Esophagus muscularis mucosa (tissue), 4 donors: ENCODE data around the gene MIR17HG. TPM values are rescaled to one million over a fixed set of nuclear protein-coding genes. Genes with fewer than 3 reads are reported as not detected.
"Not testable (repeated sequence)": the region's sequence is repeated elsewhere in the genome, so short reads cannot be mapped to it uniquely, and the experiment has no call there.

Experiments used
- DNase-seq: peaks from one replicate; pipeline ENCODE4 v3.0.0-alpha.2; 2017; ENCODE audit errors: extremely low spot score
- H3K27ac ChIP-seq, 4 donors: fragments of 200-600 bp; sonication (generic); replicated peaks in 1 of 4; 1 replicate in 3 of 4; 2 replicates in 1 of 4; pipeline ENCODE4 v1.5.1; 2016 to 2019; ENCODE audit warnings: mild to moderate bottlenecking in 1 of 4
- H3K27me3 ChIP-seq, 4 donors: fragments of 200-600 bp; sonication (generic); one replicate each; pipeline versions ENCODE4 v1.5.1 to v1.6.0; 2016 to 2019
- H3K36me3 ChIP-seq, 4 donors: fragments of 200-600 bp; sonication (generic); one replicate each; pipeline ENCODE4 v1.5.1; 2016 to 2019
- H3K4me1 ChIP-seq, 4 donors: fragments of 200-600 bp; sonication (generic); one replicate each; pipeline ENCODE4 v1.5.1; 2016 to 2019
- H3K4me3 ChIP-seq, 4 donors: fragments of 200-600 bp; sonication (generic); 1 replicate in 2 of 4; 2 replicates in 2 of 4; pipeline ENCODE4 v1.5.1; 2016 to 2019; ENCODE audit warnings: mild to moderate bottlenecking in 4 of 4, moderate library complexity in 1 of 4
- H3K9me3 ChIP-seq, 4 donors: fragments of 200-600 bp; sonication (generic); 1 replicate in 3 of 4; 2 replicates in 1 of 4; pipeline ENCODE4 v1.5.1; 2016 to 2019
- EP300 ChIP-seq: sonication (generic); formaldehyde crosslinking; IDR thresholded peaks from one replicate; pipeline ENCODE4 v1.6.1; 2017; ENCODE audit warnings: antibody characterized with exemption
- POLR2A ChIP-seq: fragments of 450-650 bp; IDR thresholded peaks from one replicate; pipeline ENCODE4 v1.6.1; 2017; ENCODE audit warnings: antibody characterized with exemption, moderate library complexity, mild to moderate bottlenecking, low read depth
- POLR2AphosphoS5 ChIP-seq, 2 donors: sonication (generic); formaldehyde crosslinking; IDR thresholded peaks; one replicate each; pipeline ENCODE4 v1.6.1; 2017; ENCODE audit warnings: antibody characterized with exemption in 2 of 2
- WGBS: methylation state at CpG from one replicate; pipeline ENCODE4 v1.1.5; 2018; 5-methylcytosine and 5-hydroxymethylcytosine counted together
- intact Hi-C: fragments of 100-400 bp; cut with DNase I; formaldehyde crosslinking; loops from one replicate; pipeline ENCODE4 v1.15.1; 2023
- total RNA-seq, 4 donors: library from RNA; depleted of rRNA; stranded (reverse); fragments of >200 nt; gene quantifications; one replicate each; pipeline versions ENCODE4 v1.1.0 to v1.2.1, GENCODE V29; 2016
- TF ChIP-seq, protein P1 (sequence below), 3 experiments: fragments of 200-600 bp in 2 of 3; fragments of 450-650 bp in 1 of 3; sonication (generic) in 2 of 3; IDR thresholded peaks; one replicate each; pipeline ENCODE4 v1.5.1; 2017 to 2019; ENCODE audit warnings: antibody characterized with exemption in 3 of 3, mild to moderate bottlenecking in 2 of 3, moderate library complexity in 1 of 3

The MIR17HG gene
- total RNA-seq, 4 donors from 2014 or later: 0.45 to 6.6 (median 1.9) TPM

- peaks cover 0 to 46% (median 21%) of the 10 kb centered on the region in 4 donors for H3K36me3 ChIP-seq
- H3K9me3 ChIP-seq: no peaks in the 10 kb centered on the region
- no peak overlapping the region for H3K27ac ChIP-seq
- 75% methylated on average over 5 of the region's 5 CpGs for WGBS
- H3K4me3 ChIP-seq: no peak overlapping the region
- H3K27me3 ChIP-seq: peaks cover 0 to 3% (median 0%) of the 10 kb centered on the region in 4 donors
- intact Hi-C loops: loop anchor here (5.0 kb wide), 1 partner anchor 38 kb away; no protein-coding TSS in a partner anchor
- DNase-seq: no peak
- TF ChIP-seq, protein P1, sequence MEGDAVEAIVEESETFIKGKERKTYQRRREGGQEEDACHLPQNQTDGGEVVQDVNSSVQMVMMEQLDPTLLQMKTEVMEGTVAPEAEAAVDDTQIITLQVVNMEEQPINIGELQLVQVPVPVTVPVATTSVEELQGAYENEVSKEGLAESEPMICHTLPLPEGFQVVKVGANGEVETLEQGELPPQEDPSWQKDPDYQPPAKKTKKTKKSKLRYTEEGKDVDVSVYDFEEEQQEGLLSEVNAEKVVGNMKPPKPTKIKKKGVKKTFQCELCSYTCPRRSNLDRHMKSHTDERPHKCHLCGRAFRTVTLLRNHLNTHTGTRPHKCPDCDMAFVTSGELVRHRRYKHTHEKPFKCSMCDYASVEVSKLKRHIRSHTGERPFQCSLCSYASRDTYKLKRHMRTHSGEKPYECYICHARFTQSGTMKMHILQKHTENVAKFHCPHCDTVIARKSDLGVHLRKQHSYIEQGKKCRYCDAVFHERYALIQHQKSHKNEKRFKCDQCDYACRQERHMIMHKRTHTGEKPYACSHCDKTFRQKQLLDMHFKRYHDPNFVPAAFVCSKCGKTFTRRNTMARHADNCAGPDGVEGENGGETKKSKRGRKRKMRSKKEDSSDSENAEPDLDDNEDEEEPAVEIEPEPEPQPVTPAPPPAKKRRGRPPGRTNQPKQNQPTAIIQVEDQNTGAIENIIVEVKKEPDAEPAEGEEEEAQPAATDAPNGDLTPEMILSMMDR (IDR thresholded peaks at IDR 0.05): no peak
- TF ChIP-seq EP300 (no peak), POLR2A (no peak), POLR2AphosphoS5 (IDR thresholded peaks at IDR 0.05) (no peak)
- peaks cover 22 to 41% (median 35%) of the 10 kb centered on the region in 4 donors for H3K4me1 ChIP-seq
These were observed 2.8 kb downstream of the MIR17HG start for GRCh38 chr13:91349992-91350911.

GRCh38 chr13:91351123-91351522 is 3.6 kb downstream of the MIR17HG start:
- H3K36me3 ChIP-seq: peaks cover 0 to 54% (median 26%) of the 10 kb centered on the region in 4 donors
- no peaks in the 10 kb centered on the region for H3K9me3 ChIP-seq
- H3K4me1 ChIP-seq: peaks cover 22 to 41% (median 35%) of the 10 kb centered on the region in 4 donors
- H3K27ac ChIP-seq: no peak overlapping the region
- no peaks in the 10 kb centered on the region for H3K27me3 ChIP-seq
- DNase-seq: no peak
- intact Hi-C loops: no loop called here
- WGBS: 90% methylated on average over 5 of the region's 5 CpGs
- no peak for TF ChIP-seq POLR2AphosphoS5 (IDR thresholded peaks at IDR 0.05)
- TF ChIP-seq POLR2A: no peak
- TF ChIP-seq, protein P1 (IDR thresholded peaks at IDR 0.05): no peak
- no peak for TF ChIP-seq EP300
- H3K4me3 ChIP-seq: no peak overlapping the region

GRCh38 chr13:91351980-91352379 is 4.5 kb downstream of the MIR17HG start:
- H3K4me1 ChIP-seq: peaks cover 19 to 36% (median 31%) of the 10 kb centered on the region in 4 donors
- H3K36me3 ChIP-seq: peaks cover 0 to 62% (median 32%) of the 10 kb centered on the region in 4 donors
- intact Hi-C loops: no loop called here
- H3K4me3 ChIP-seq: no peak overlapping the region
- no peaks in the 10 kb centered on the region for H3K27me3 ChIP-seq
- no peaks in the 10 kb centered on the region for H3K9me3 ChIP-seq
- TF ChIP-seq POLR2AphosphoS5 (IDR thresholded peaks at IDR 0.05): no peak
- no peak for TF ChIP-seq EP300
- TF ChIP-seq, protein P1 (IDR thresholded peaks at IDR 0.05): no peak
- 78% methylated on average over 2 of the region's 2 CpGs for WGBS
- no peak overlapping the region for H3K27ac ChIP-seq
- no peak for DNase-seq

- H3K27me3 ChIP-seq, H3K27ac ChIP-seq, H3K4me3 ChIP-seq, DNase-seq, H3K9me3 ChIP-seq, intact Hi-C loops: not testable (repeated sequence)
- WGBS: 82% methylated on average over 7 of the region's 7 CpGs
- H3K4me1 ChIP-seq: peaks cover 16 to 34% (median 29%) of the 10 kb centered on the region in 4 donors
- H3K36me3 ChIP-seq: peaks cover 0 to 65% (median 34%) of the 10 kb centered on the region in 4 donors
These were observed 5.4 kb downstream of the MIR17HG start for GRCh38 chr13:91352891-91353290.

DNA sequence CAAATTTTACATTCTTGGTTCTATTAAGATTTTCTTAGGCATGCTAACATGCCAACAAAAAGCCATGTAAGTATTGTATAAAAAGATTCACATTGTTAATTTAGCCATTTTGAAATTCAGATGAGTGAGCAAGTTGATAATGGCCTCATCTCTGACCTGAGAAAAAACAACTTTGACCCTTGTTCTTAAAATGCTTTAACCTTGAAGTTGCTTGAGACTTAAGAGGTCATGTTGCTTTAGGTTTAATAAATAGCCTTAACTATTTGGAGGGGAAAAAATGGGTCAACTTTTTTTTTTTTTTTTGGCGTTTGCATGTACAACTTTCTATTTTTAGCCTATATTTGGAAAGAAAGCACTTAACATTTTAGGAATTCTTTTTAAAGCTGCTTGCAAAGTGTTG is 6.0 kb downstream of the MIR17HG start:
- intact Hi-C loops: no loop called here
- peaks cover 0 to 65% (median 34%) of the 10 kb centered on the region in 4 donors for H3K36me3 ChIP-seq
- TF ChIP-seq POLR2A (no peak), POLR2AphosphoS5 (IDR thresholded peaks at IDR 0.05) (no peak), EP300 (no peak)
- TF ChIP-seq, protein P1 (IDR thresholded peaks at IDR 0.05): no peak
- peaks cover 16 to 34% (median 29%) of the 10 kb centered on the region in 4 donors for H3K4me1 ChIP-seq
- DNase-seq: no peak
- WGBS: 22% methylated on average over 1 of the region's 1 CpG
- H3K27me3 ChIP-seq: no peaks in the 10 kb centered on the region
- H3K27ac ChIP-seq: no peak overlapping the region
- no peaks in the 10 kb centered on the region for H3K9me3 ChIP-seq
- no peak overlapping the region for H3K4me3 ChIP-seq
